GM21528 (cell line): Measurements from ENCODE around the gene CCM2L.

ENCODE experiments used
- ATAC-seq: cut with Tn5 transposase; IDR thresholded peaks from one replicate; pipeline ENCODE4 v1.9.1; 2021; ENCODE audit warnings: mild to moderate bottlenecking, moderate library complexity; ENCODE audit not compliant: unreplicated experiment, low FRiP score

Gene CCM2L

DNA sequence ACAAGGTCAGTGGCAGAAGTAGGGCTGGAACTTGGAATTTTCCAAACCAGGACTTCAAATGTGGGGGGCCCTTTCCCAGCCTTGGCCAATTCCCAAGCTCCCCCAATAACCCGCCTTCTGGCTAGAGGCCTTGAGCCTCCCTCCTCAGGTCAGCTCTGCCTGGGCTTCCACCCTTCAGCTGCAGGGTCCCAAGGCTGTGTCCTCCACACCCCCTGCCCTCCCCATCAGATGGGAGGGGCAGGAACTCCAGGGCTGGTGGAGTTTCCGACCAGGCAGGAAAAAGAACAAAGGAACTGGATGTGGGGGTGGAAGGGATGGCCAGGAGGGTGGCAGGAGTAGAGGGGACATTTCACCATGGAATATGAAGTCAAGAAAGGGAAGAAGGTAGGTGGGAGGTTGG is at the start of gene CCM2L:
CCM2L (plus strand) TSS at position 338 of the 400 bp plus-strand sequence; CDS start at position 355, 17 bp downstream.
- ATAC-seq: no peak

- no peak for ATAC-seq
These were observed 47.5 kb upstream of the CCM2L start for GRCh38 chr20:31962761-31963160.

DNA sequence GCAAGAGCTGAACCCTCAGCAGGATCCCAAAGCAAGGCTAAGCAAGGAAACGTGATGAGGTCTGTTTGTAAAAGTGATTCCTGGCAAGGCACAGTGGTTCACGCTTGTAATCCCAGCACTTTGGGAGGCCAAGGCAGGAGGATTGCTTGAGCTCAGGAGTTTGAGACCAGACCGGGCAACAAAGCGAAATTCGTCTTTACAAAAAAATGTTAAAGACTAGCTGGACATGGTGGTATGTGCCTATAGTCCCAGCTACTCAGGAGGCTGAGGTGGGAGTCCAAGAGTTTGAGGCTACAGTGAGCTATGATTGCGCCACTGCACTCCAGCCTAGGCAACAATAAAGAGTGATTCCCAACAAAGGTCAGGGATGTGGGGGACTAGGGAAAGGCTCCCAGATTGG is 46.3 kb upstream of the CCM2L start:
- no peak for ATAC-seq

GRCh38 chr20:31966991-31967655 is 43.1 kb upstream of the CCM2L start:
- ATAC-seq: no peak

GRCh38 chr20:31967830-31968249 is 42.4 kb upstream of the CCM2L start, which contains the start of gene XKR7:
Gene XKR7 (plus strand): TSS chr20:31968151. CDS start chr20:31968176, 25 bp downstream.
- ATAC-seq: no peak

DNA sequence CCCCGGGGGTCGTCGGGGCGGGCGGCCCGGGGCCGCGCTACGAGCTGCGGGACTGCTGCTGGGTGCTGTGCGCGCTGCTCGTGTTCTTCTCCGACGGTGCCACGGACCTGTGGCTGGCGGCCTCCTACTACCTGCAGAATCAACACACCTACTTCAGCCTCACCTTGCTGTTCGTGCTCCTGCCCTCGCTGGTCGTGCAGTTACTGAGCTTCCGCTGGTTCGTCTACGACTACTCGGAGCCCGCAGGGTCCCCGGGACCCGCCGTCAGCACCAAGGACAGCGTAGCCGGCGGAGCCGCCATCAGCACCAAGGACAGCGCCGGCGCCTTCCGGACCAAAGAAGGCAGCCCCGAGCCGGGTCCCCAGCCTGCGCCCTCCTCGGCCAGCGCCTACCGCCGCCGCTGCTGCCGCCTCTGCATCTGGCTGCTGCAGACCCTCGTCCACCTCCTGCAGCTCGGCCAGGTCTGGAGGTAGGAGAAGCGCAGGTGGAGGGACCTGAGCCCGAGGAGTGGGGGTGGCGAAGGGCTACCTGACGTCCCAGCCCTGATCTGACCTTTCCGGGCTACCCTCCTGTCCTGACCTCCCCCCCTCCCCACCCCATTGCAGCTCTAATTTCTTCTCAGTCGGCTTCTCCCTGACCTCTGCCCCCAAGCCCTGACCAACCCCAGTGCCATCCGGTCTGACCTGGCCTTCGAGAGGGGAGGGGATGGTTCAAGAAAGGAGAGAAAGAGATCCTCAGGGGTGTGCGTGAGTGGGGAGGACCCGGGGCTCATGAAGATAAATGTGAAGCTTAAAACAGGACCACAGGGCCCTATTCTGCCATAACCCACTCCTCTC is 41.7 kb upstream of the CCM2L start:
- no peak for ATAC-seq

GRCh38 chr20:31969991-31970390 is 40.2 kb upstream of the CCM2L start:
- no peak for ATAC-seq

DNA sequence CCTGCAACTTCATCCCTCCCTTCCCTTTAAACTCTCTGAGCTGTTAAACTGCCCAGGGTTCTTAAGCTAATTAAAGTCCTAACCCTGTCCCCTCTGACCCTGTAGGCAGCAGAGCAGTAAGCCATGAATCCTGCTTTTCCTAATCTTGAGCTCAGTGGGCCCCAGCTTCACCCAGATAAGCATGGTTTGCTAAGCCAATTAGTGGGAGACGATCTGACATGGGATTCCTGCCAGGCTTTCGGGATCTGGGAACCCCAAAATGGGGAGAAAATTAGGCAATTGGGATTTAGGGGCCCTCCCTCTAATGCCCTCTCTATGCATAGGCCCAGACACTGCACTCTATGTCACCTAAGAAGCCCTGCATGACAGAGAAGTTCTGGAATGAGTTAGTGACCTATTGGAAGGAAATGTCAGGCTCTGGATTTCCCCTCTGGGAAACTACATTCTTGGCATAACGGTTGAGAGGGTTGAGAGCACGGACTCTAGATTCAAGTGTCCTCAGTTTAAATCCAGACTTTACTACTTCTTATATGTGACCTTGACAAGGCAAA is 37.7 kb upstream of the CCM2L start:
- no peak for ATAC-seq

- ATAC-seq: no peak
These were observed 35.9 kb upstream of the CCM2L start for GRCh38 chr20:31974296-31974695.

- no peak for ATAC-seq
These were observed 35.2 kb upstream of the CCM2L start for GRCh38 chr20:31974951-31975487.

DNA sequence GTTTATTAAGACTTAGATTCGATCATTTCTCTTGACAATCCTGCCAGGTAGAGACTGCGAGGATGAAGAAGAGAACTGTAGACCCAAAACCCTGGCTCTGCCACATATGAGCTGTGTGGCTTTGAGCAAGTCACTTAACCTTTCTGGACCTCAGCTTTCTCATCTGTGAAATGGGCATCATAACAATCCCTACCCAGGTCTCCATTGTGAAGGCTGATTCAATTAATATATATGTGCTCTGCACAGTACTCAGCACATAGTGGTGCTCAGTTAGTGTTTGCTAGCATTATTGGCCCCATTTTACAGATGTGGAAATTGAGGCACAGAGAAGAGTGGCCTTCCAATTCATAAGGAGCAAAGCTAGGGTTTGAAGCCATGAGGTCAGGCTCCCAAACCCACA is 34.4 kb upstream of the CCM2L start:
- ATAC-seq: no peak

DNA sequence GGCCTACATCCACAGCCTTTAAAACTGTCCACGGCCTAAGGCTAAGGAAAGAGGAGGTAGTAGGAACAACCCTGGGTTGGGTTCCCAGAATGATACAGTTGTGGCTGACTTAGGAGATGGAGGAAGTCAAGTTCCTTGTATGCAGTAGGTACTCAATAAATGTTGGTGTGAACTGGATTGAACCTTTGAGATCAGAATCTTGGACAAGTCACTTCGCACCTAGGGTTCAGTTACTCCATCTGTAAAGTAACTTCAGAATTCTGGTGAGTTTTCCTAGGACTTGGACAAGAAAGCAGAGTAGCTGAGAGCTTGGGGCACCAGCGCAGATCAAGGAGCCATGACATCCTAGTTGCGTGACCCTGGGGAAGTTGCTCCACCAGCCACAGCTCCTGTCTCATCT is 33.2 kb upstream of the CCM2L start:
- ATAC-seq: no peak

DNA sequence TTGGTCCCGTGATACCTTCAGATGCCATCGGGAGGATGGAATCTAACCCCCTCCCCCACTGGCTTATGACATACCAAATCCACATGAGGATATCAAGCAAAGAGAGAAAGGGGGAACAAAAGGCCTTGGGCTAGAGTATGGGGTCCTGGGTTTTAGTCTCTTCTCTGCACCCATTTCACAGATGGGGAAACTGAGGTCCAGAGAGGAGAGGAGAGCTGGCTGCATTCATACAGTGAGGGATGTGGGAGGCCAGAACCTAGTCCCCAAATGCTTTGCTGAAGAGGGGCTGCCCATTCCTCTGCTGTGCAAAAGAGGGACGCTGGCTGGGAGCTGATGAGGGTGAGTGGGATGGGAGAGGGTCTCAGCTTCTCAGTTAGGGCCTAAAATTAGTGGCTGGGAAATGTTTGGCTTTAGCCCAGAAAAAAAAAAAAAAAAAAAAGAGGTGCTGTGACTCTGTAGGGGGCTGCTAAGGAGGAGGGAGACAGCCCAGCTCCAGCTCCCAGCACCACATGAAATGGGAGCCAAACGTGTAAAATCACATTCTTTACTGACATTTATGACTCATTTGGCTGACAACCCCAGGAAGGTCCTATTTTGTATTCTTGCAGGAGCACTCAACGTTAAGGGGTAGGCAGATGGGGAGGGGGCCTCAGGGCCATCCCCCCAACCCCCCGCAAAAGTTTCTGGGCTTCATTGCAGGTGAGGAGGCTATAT is 30.4 kb upstream of the CCM2L start:
- no peak for ATAC-seq

GRCh38 chr20:31981784-31982183 is 28.5 kb upstream of the CCM2L start:
- ATAC-seq: no peak

GRCh38 chr20:31984981-31985471 is 25.2 kb upstream of the CCM2L start:
- no peak for ATAC-seq

DNA sequence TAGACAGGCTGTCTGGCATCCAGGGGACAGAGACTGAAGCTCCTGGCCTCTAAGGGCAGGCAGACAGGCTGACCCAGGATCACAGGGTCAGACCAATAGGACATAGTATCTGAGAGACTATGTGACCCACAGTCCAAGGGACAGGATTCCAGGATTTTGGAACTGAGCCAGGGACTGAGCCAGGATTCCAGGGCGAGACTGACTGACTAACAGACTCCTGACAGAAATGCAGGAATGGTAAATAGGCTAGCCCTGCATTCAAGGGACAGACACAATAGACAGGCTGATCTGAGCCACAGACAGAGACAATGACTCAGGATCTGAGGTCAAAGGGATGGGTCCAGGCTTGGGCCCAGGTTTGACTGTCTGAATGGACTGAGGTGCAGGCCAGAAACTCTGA is 22.5 kb upstream of the CCM2L start:
- no peak for ATAC-seq

DNA sequence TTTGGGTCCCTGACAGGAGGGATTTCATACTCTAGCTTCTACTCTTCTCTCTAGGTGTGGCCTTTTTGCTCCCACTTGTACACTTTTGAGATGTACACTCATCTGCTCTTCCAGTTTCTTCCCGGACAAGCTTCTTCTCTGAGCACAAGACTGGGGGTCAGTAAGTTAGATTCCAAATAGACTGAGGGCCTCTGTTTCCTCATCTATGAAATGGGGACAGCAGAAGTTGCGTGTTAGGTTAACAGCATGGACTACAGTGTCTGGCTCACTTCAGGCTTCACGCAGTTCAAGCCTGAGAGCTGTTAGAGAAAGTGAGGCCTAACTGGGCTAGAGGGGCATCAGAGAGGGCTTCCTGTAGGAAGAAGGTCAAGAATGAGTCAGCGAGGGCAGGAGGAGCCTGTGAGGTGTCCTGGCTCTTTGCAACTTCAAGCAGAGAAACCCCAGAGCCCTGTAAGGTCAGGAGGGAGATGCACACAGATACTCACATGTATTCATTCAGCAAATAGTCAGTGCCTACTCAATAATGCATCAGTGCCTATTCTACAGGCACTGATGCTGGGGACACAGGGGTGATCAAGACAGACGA is 21.7 kb upstream of the CCM2L start:
- ATAC-seq: no peak

- no peak for ATAC-seq
These were observed 21.1 kb upstream of the CCM2L start for GRCh38 chr20:31989030-31989645.

GRCh38 chr20:31990641-31991338 is 19.4 kb upstream of the CCM2L start:
- ATAC-seq: no peak
